SU-DHL-6 (cell line): ENCODE results near the gene KCNA2.

ENCODE experiments used
- H2AFZ ChIP-seq: fragments of 200-600 bp; sonication (generic); 2 replicates; pipeline ENCODE4 v1.6.1; 2014; ENCODE audit warnings: low read depth, mild to moderate bottlenecking, moderate library complexity, mixed read lengths, antibody characterized with exemption, low read length; ENCODE audit not compliant: severe bottlenecking
- H3F3A ChIP-seq: fragments of 200-600 bp; shearing (Covaris generic); 2 replicates; pipeline ENCODE4 v1.6.0; 2016; ENCODE audit warnings: antibody characterized with exemption, mild to moderate bottlenecking; ENCODE audit not compliant: insufficient read depth
- H3K27ac ChIP-seq: fragments of 200-600 bp; sonication (generic); 2 replicates; pipeline ENCODE4 v1.5.1; 2016; ENCODE audit warnings: low read depth, mild to moderate bottlenecking, low read length, moderate library complexity, mixed read lengths
- H3K27me3 ChIP-seq: fragments of 200-600 bp; sonication (generic), shearing (Covaris generic); 2 replicates; pipeline ENCODE4 v1.6.0; 2014; ENCODE audit warnings: mild to moderate bottlenecking, low read length
- H3K36me3 ChIP-seq: fragments of 200-600 bp; sonication (generic); 2 replicates; pipeline ENCODE4 v1.6.1; 2014; ENCODE audit warnings: mild to moderate bottlenecking, low read length, mixed read lengths
- H3K4me2 ChIP-seq: fragments of 300-600, 200-600 bp; shearing (Covaris generic), sonication (generic); 2 replicates; pipeline ENCODE4 v1.6.0; 2014; ENCODE audit warnings: low read length, low read depth, mild to moderate bottlenecking; ENCODE audit not compliant: poor library complexity, severe bottlenecking
- H3K4me3 ChIP-seq: fragments of 200-600 bp; sonication (generic); 2 replicates; pipeline ENCODE4 v1.5.1; 2014; ENCODE audit warnings: antibody characterized with exemption, low read length, mild to moderate bottlenecking, mixed read lengths; ENCODE audit not compliant: insufficient read depth, poor library complexity, severe bottlenecking
- H3K79me2 ChIP-seq: fragments of 200-600 bp; sonication (generic); 2 replicates; pipeline ENCODE4 v1.6.1; 2014; ENCODE audit warnings: mild to moderate bottlenecking, low read length, moderate library complexity; ENCODE audit not compliant: insufficient read depth
- H3K9ac ChIP-seq: fragments of 200-600 bp; sonication (generic); 2 replicates; pipeline ENCODE4 v1.7.0; 2014; ENCODE audit warnings: mild to moderate bottlenecking, low read length
- H3K9me2 ChIP-seq: fragments of 200-600 bp; sonication (generic); replicated peaks from 2 replicates; pipeline ENCODE4 v1.6.1; 2014; ENCODE audit warnings: low read length; ENCODE audit not compliant: insufficient read depth
- H3K9me3 ChIP-seq: fragments of 200-600 bp; sonication (generic); 2 replicates; pipeline ENCODE4 v1.6.1; 2014; ENCODE audit warnings: low read length, mixed read lengths; ENCODE audit not compliant: insufficient read depth
- H4K20me1 ChIP-seq: fragments of 200-600 bp; sonication (generic); 2 replicates; pipeline ENCODE4 v1.6.1; 2014; ENCODE audit warnings: low read depth, mild to moderate bottlenecking, antibody characterized with exemption, low read length, moderate library complexity, mixed read lengths
- EZH2phosphoT487 ChIP-seq: fragments of 200-600 bp; sonication (generic), shearing (Covaris generic); conservative IDR thresholded peaks from 2 replicates; pipeline ENCODE4 v1.6.1; 2018; ENCODE audit warnings: mild to moderate bottlenecking, antibody characterized with exemption, low read length, moderate library complexity, mixed read lengths
- TF ChIP-seq, protein P1 (sequence below): fragments of 200-600 bp; sonication (generic); IDR thresholded peaks from one replicate; pipeline ENCODE4 v1.5.1; 2017; ENCODE audit warnings: antibody characterized with exemption, mild to moderate bottlenecking, low read length, moderate library complexity; ENCODE audit not compliant: insufficient read depth, poor library complexity, severe bottlenecking

KCNA2 gene

DNA sequence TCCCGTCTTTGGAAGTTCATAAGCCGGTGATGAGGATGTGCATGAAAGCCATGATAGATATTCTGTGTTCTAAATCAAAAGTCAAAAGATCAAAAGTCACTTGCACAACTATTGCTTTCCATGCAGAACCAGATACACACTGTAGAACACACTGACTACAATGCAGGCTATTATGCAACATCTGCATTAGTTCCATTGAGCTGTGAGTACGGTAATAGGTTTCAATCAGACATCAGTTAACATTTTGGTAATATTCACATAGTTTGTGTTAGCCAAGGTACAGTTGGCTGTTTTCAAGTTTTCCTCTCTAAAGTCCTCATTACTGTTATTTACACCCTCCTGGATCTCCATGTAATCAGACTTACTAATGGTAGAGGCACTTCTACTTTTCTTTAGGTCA, 3.1 kb downstream of the KCNA2 start:
- H3K9ac ChIP-seq = no peak overlapping the region
- H3K36me3 ChIP-seq = no peaks in the 10 kb centered on the region

GRCh38 chr1:110602466-110602865, 3.7 kb downstream of the KCNA2 start:
- H3F3A ChIP-seq = no peaks in the 10 kb centered on the region
- no peak overlapping the region for H2AFZ ChIP-seq
- H3K4me2 ChIP-seq = no peak overlapping the region
- no peaks in the 10 kb centered on the region for H3K79me2 ChIP-seq
- no peak overlapping the region for H3K27ac ChIP-seq
- no peaks in the 10 kb centered on the region for H3K9me2 ChIP-seq
- TF ChIP-seq, protein P1, sequence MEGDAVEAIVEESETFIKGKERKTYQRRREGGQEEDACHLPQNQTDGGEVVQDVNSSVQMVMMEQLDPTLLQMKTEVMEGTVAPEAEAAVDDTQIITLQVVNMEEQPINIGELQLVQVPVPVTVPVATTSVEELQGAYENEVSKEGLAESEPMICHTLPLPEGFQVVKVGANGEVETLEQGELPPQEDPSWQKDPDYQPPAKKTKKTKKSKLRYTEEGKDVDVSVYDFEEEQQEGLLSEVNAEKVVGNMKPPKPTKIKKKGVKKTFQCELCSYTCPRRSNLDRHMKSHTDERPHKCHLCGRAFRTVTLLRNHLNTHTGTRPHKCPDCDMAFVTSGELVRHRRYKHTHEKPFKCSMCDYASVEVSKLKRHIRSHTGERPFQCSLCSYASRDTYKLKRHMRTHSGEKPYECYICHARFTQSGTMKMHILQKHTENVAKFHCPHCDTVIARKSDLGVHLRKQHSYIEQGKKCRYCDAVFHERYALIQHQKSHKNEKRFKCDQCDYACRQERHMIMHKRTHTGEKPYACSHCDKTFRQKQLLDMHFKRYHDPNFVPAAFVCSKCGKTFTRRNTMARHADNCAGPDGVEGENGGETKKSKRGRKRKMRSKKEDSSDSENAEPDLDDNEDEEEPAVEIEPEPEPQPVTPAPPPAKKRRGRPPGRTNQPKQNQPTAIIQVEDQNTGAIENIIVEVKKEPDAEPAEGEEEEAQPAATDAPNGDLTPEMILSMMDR = no peak
- TF ChIP-seq EZH2phosphoT487 = no peak
- no peaks in the 10 kb centered on the region for H3K27me3 ChIP-seq
- H4K20me1 ChIP-seq = no peaks in the 10 kb centered on the region
- H3K9me3 ChIP-seq = no peaks in the 10 kb centered on the region
- H3K4me3 ChIP-seq = no peak overlapping the region
- no peaks in the 10 kb centered on the region for H3K36me3 ChIP-seq
- H3K9ac ChIP-seq = no peak overlapping the region

More for the DNA sequence above, 3.1 kb downstream of the KCNA2 start:
- TF ChIP-seq EZH2phosphoT487 = no peak
- TF ChIP-seq, protein P1 = no peak
- H3K9me3 ChIP-seq = no peaks in the 10 kb centered on the region
- H3K27ac ChIP-seq = no peak overlapping the region
- H3K79me2 ChIP-seq = no peaks in the 10 kb centered on the region
- no peaks in the 10 kb centered on the region for H3F3A ChIP-seq
- no peaks in the 10 kb centered on the region for H4K20me1 ChIP-seq
- no peak overlapping the region for H2AFZ ChIP-seq
- no peaks in the 10 kb centered on the region for H3K9me2 ChIP-seq
- no peaks in the 10 kb centered on the region for H3K27me3 ChIP-seq
- no peak overlapping the region for H3K4me2 ChIP-seq
- H3K4me3 ChIP-seq = no peak overlapping the region

- no peaks in the 10 kb centered on the region for H3K27me3 ChIP-seq
- no peaks in the 10 kb centered on the region for H3F3A ChIP-seq
- H3K36me3 ChIP-seq = no peaks in the 10 kb centered on the region
- H3K9me3 ChIP-seq = no peaks in the 10 kb centered on the region
- H3K9me2 ChIP-seq = no peaks in the 10 kb centered on the region
- H3K4me2 ChIP-seq = no peak overlapping the region
- H3K4me3 ChIP-seq = no peak overlapping the region
- no peak overlapping the region for H2AFZ ChIP-seq
- H4K20me1 ChIP-seq = no peaks in the 10 kb centered on the region
- no peak for TF ChIP-seq EZH2phosphoT487
- TF ChIP-seq, protein P1 = no peak
- no peaks in the 10 kb centered on the region for H3K79me2 ChIP-seq
- no peak overlapping the region for H3K27ac ChIP-seq
- no peak overlapping the region for H3K9ac ChIP-seq
Observed at GRCh38 chr1:110601332-110601731, 4.8 kb downstream of the KCNA2 start.
